Stimulated activated naive CD8-positive, alpha-beta T cell treated with anti-CD3 and anti-CD28 coated beads, Interleukin-15, Interleukin-2, amounts not matched to agents 100 ng/mL and 50 ng/mL, for 24 hours (primary cell): ENCODE results near the gene DECR2.

Experiments used
- H3K27ac Mint-ChIP-seq: one replicate; pipeline ENCODE4 v1.8.0; 2021; ENCODE audit warnings: mild to moderate bottlenecking, mixed read lengths
- H3K27me3 Mint-ChIP-seq: one replicate; pipeline ENCODE4 v1.8.0; 2021; ENCODE audit warnings: mixed read lengths
- H3K36me3 Mint-ChIP-seq: one replicate; pipeline ENCODE4 v1.8.0; 2021; ENCODE audit warnings: low read depth, mixed read lengths
- H3K4me1 Mint-ChIP-seq: one replicate; pipeline ENCODE4 v1.8.0; 2021; ENCODE audit warnings: low read depth, mixed read lengths
- H3K4me3 Mint-ChIP-seq: one replicate; pipeline ENCODE4 v1.8.0; 2021; ENCODE audit warnings: mild to moderate bottlenecking, mixed read lengths
- H3K9me3 Mint-ChIP-seq: one replicate; pipeline ENCODE4 v1.8.0; 2021; ENCODE audit warnings: mixed read lengths

Gene DECR2

GRCh38 chr16:425740-426114 lies 24.0 kb downstream of the DECR2 start:
- Mint-ChIP-seq H3K4me3 (peak overlapping the region; percentile 81), H3K9me3 (no peaks in the 10 kb centered on the region), H3K27ac (no peak overlapping the region), H3K4me1 (peaks cover 29% of the 10 kb centered on the region), H3K27me3 (peaks cover 12% of the 10 kb centered on the region), H3K36me3 (peaks cover under 1% of the 10 kb centered on the region)

GRCh38 chr16:426115-426905 lies 24.6 kb downstream of the DECR2 start:
- Mint-ChIP-seq H3K27ac (peak overlapping the region; percentile 58), H3K27me3 (peaks cover 12% of the 10 kb centered on the region), H3K9me3 (no peaks in the 10 kb centered on the region), H3K36me3 (peaks cover 4% of the 10 kb centered on the region), H3K4me1 (peaks cover 29% of the 10 kb centered on the region), H3K4me3 (peak overlapping the region; percentile 83)

GRCh38 chr16:426906-427249 lies 25.2 kb downstream of the DECR2 start:
- Mint-ChIP-seq H3K9me3 (no peaks in the 10 kb centered on the region), H3K36me3 (peaks cover 4% of the 10 kb centered on the region), H3K27me3 (peaks cover 12% of the 10 kb centered on the region), H3K4me3 (peak overlapping the region; percentile 83), H3K27ac (peak overlapping the region; percentile 58), H3K4me1 (peaks cover 29% of the 10 kb centered on the region)

GRCh38 chr16:427250-427649 lies 25.6 kb downstream of the DECR2 start:
- Mint-ChIP-seq H3K4me1 (peaks cover 29% of the 10 kb centered on the region), H3K27ac (peak overlapping the region; percentile 58), H3K27me3 (peaks cover 12% of the 10 kb centered on the region), H3K9me3 (no peaks in the 10 kb centered on the region), H3K4me3 (peak overlapping the region; percentile 83), H3K36me3 (peaks cover 4% of the 10 kb centered on the region)

- Mint-ChIP-seq H3K9me3 (no peaks in the 10 kb centered on the region), H3K4me1 (peaks cover 20% of the 10 kb centered on the region), H3K36me3 (peaks cover 9% of the 10 kb centered on the region), H3K4me3 (no peak overlapping the region), H3K27me3 (no peaks in the 10 kb centered on the region), H3K27ac (no peak overlapping the region)
Observed at GRCh38 chr16:430904-431303, 29.2 kb downstream of the DECR2 start.

GRCh38 chr16:440627-441026 lies 38.9 kb downstream of the DECR2 start:
- no peaks in the 10 kb centered on the region for H3K9me3 Mint-ChIP-seq
- peaks cover 15% of the 10 kb centered on the region for H3K36me3 Mint-ChIP-seq
- peaks cover 3% of the 10 kb centered on the region for H3K4me1 Mint-ChIP-seq
- no peaks in the 10 kb centered on the region for H3K27me3 Mint-ChIP-seq
- no peak overlapping the region for H3K27ac Mint-ChIP-seq
- H3K4me3 Mint-ChIP-seq = no peak overlapping the region

GRCh38 chr16:441447-441846 lies 39.8 kb downstream of the DECR2 start:
- Mint-ChIP-seq H3K4me1 (peaks cover 3% of the 10 kb centered on the region), H3K27ac (no peak overlapping the region), H3K27me3 (no peaks in the 10 kb centered on the region), H3K4me3 (no peak overlapping the region), H3K9me3 (no peaks in the 10 kb centered on the region), H3K36me3 (peaks cover 15% of the 10 kb centered on the region)

- no peak overlapping the region for H3K4me3 Mint-ChIP-seq
Observed at GRCh38 chr16:442976-443375, 41.3 kb downstream of the DECR2 start.

GRCh38 chr16:444027-444426 lies 42.3 kb downstream of the DECR2 start:
- Mint-ChIP-seq H3K4me1 (peaks cover 3% of the 10 kb centered on the region), H3K36me3 (peaks cover 15% of the 10 kb centered on the region), H3K9me3 (no peaks in the 10 kb centered on the region), H3K27me3 (no peaks in the 10 kb centered on the region), H3K27ac (no peak overlapping the region), H3K4me3 (no peak overlapping the region)

More at GRCh38 chr16:442976-443375, 41.3 kb downstream of the DECR2 start:
- Mint-ChIP-seq H3K4me1 (peaks cover 3% of the 10 kb centered on the region), H3K36me3 (peaks cover 15% of the 10 kb centered on the region), H3K9me3 (no peaks in the 10 kb centered on the region), H3K27me3 (no peaks in the 10 kb centered on the region), H3K27ac (no peak overlapping the region)

GRCh38 chr16:445566-445965 lies 43.9 kb downstream of the DECR2 start:
- Mint-ChIP-seq H3K27ac (no peak overlapping the region), H3K4me3 (no peak overlapping the region), H3K9me3 (no peaks in the 10 kb centered on the region), H3K4me1 (peaks cover 3% of the 10 kb centered on the region), H3K36me3 (peaks cover 11% of the 10 kb centered on the region), H3K27me3 (no peaks in the 10 kb centered on the region)

GRCh38 chr16:450385-450784 lies 48.7 kb downstream of the DECR2 start:
- Mint-ChIP-seq H3K27me3 (no peaks in the 10 kb centered on the region), H3K9me3 (no peaks in the 10 kb centered on the region), H3K36me3 (no peaks in the 10 kb centered on the region), H3K4me3 (no peak overlapping the region), H3K27ac (no peak overlapping the region), H3K4me1 (no peaks in the 10 kb centered on the region)

GRCh38 chr16:450785-451512 lies 49.3 kb downstream of the DECR2 start:
- Mint-ChIP-seq H3K27me3 (no peaks in the 10 kb centered on the region), H3K27ac (no peak overlapping the region), H3K4me3 (no peak overlapping the region), H3K36me3 (no peaks in the 10 kb centered on the region), H3K4me1 (no peaks in the 10 kb centered on the region), H3K9me3 (no peaks in the 10 kb centered on the region)

GRCh38 chr16:454397-454940 lies 52.8 kb downstream of the DECR2 start:
- Mint-ChIP-seq H3K9me3 (no peaks in the 10 kb centered on the region), H3K27me3 (no peaks in the 10 kb centered on the region), H3K4me1 (no peaks in the 10 kb centered on the region)

GRCh38 chr16:455453-455852 lies 53.8 kb downstream of the DECR2 start:
- H3K36me3 Mint-ChIP-seq = no peaks in the 10 kb centered on the region
- H3K4me3 Mint-ChIP-seq = no peak overlapping the region
- no peaks in the 10 kb centered on the region for H3K9me3 Mint-ChIP-seq
- H3K27ac Mint-ChIP-seq = no peak overlapping the region
- no peaks in the 10 kb centered on the region for H3K27me3 Mint-ChIP-seq
- no peaks in the 10 kb centered on the region for H3K4me1 Mint-ChIP-seq

More at GRCh38 chr16:454397-454940, 52.8 kb downstream of the DECR2 start:
- no peak overlapping the region for H3K27ac Mint-ChIP-seq
- no peaks in the 10 kb centered on the region for H3K36me3 Mint-ChIP-seq
- no peak overlapping the region for H3K4me3 Mint-ChIP-seq

GRCh38 chr16:456891-457483 lies 55.3 kb downstream of the DECR2 start:
- Mint-ChIP-seq H3K27ac (peak overlapping the region; percentile 36), H3K36me3 (peaks cover 5% of the 10 kb centered on the region), H3K9me3 (no peaks in the 10 kb centered on the region), H3K4me1 (no peaks in the 10 kb centered on the region), H3K27me3 (no peaks in the 10 kb centered on the region), H3K4me3 (no peak overlapping the region)
